Mammary epithelial cell (primary cell): Measurements from ENCODE around the gene UHRF2.
"Not testable (repeated sequence)": the region's sequence is repeated elsewhere in the genome, so short reads cannot be mapped to it uniquely, and the experiment has no call there.

Experiments
- EZH2 ChIP-seq: IDR thresholded peaks from 2 replicates; pipeline ENCODE4 v1.6.1; 2012; ENCODE audit warnings: low read length, inconsistent platforms, borderline replicate concordance
- TF ChIP-seq, protein P1 (sequence below), 2 donors: IDR thresholded peaks in 1 of 2; conservative IDR thresholded peaks in 1 of 2; 2 replicates each; pipeline ENCODE4 v1.5.1; 2011 to 2012; ENCODE audit warnings: inconsistent platforms in 2 of 2, low read length in 2 of 2, mild to moderate bottlenecking in 2 of 2, control low read depth in 1 of 2, low read depth in 1 of 2; ENCODE audit not compliant: insufficient read depth in 1 of 2; ENCODE audit errors: extremely low read depth in 1 of 2

DNA sequence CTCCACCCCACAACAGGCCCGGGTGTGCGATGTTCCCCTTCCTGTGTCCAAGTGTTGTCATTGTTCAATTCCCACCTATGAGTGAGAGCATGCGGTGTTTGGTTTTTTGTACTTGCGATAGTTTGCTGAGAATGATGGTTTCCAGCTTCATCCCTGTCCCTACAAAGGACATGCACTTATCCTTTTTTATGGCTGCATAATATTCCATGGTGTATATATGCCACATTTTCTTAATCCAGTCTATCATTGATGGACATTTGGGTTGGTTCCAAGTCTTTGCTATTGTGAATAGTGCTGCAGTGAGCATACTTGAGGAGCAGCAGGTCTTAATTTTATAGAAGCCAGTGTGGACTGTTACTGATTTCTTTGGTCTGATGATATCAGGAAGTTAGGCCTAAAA is 42.3 kb downstream of the UHRF2 start:
- TF ChIP-seq, protein P1, sequence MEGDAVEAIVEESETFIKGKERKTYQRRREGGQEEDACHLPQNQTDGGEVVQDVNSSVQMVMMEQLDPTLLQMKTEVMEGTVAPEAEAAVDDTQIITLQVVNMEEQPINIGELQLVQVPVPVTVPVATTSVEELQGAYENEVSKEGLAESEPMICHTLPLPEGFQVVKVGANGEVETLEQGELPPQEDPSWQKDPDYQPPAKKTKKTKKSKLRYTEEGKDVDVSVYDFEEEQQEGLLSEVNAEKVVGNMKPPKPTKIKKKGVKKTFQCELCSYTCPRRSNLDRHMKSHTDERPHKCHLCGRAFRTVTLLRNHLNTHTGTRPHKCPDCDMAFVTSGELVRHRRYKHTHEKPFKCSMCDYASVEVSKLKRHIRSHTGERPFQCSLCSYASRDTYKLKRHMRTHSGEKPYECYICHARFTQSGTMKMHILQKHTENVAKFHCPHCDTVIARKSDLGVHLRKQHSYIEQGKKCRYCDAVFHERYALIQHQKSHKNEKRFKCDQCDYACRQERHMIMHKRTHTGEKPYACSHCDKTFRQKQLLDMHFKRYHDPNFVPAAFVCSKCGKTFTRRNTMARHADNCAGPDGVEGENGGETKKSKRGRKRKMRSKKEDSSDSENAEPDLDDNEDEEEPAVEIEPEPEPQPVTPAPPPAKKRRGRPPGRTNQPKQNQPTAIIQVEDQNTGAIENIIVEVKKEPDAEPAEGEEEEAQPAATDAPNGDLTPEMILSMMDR (conservative IDR thresholded peaks at IDR 0.05 in 1 of 2, IDR thresholded peaks at IDR 0.05 in 1 of 2; ENCODE audit: extremely low read depth in 1 of 2, insufficient read depth in 1 of 2, low read depth in 1 of 2, low read length in 2 of 2): not testable (repeated sequence)
- not testable (repeated sequence) for TF ChIP-seq EZH2
